IMR-90 (cell line): ENCODE results near the gene KRT86. TPM values are rescaled to one million over a fixed set of nuclear protein-coding genes. Genes with fewer than 3 reads are reported as not detected.

Source experiments
- ATAC-seq: fragments of 200-7000 bp; cut with Tn5 transposase; 2 replicates; pipeline ENCODE4 v1.9.1; 2020; ENCODE audit warnings: low read depth, mild to moderate bottlenecking, moderate library complexity
- BruUV-seq: library from RNA; stranded (reverse); fragments of 400-500 nt; replicated peaks from 2 replicates; lab custom pipeline; 2021; lab: Mats Ljungman, UMichigan
- CTCF ChIA-PET: fragments of 300-600 bp; formaldehyde crosslinking; extraction: SDS; loops from one replicate; lab custom pipeline; 2021; ENCODE audit warnings: antibody characterized with exemption; lab: Yijun Ruan, JAX
- POLR2A ChIA-PET: fragments of 300-600 bp; sonication (Branson Sonifier 250); formaldehyde crosslinking; loops from one replicate; lab custom pipeline; 2022; ENCODE audit warnings: antibody characterized with exemption; ENCODE audit not compliant: unreplicated experiment; lab: Charles Lee
- DNase-seq: peaks from one replicate; pipeline ENCODE4 v3.0.0; 2013
- H2AFZ ChIP-seq: replicated peaks from 2 replicates; pipeline ENCODE3; 2013; ENCODE audit warnings: low read length, mild to moderate bottlenecking; ENCODE audit not compliant: poor library complexity
- H2AK5ac ChIP-seq: 2 replicates; pipeline ENCODE4 v1.6.1; 2013; ENCODE audit warnings: low read depth, low read length, inconsistent platforms
- H2AK9ac ChIP-seq: replicated peaks from 2 replicates; pipeline ENCODE3; 2013; ENCODE audit warnings: mild to moderate bottlenecking, low read depth, low read length, moderate library complexity; ENCODE audit not compliant: poor library complexity
- H2BK120ac ChIP-seq: 2 replicates; pipeline ENCODE4 v1.6.1; 2013; ENCODE audit warnings: low read depth, low read length, inconsistent platforms
- H2BK15ac ChIP-seq: 3 replicates; pipeline ENCODE4 v1.6.1; 2013; ENCODE audit warnings: low read depth, low read length, inconsistent platforms
- H2BK20ac ChIP-seq: 2 replicates; pipeline ENCODE4 v1.6.1; 2013; ENCODE audit warnings: low read depth, mild to moderate bottlenecking, inconsistent platforms, low read length, moderate library complexity
- H2BK5ac ChIP-seq: 2 replicates; pipeline ENCODE4 v1.6.1; 2013; ENCODE audit warnings: mild to moderate bottlenecking, low read depth, low read length, inconsistent platforms; ENCODE audit not compliant: poor library complexity, severe bottlenecking
- H3K14ac ChIP-seq: replicated peaks from 2 replicates; pipeline ENCODE4 v1.6.1; 2013; ENCODE audit warnings: low read depth, low read length, inconsistent platforms
- H3K18ac ChIP-seq: 2 replicates; pipeline ENCODE4 v1.6.1; 2013; ENCODE audit warnings: low read depth, low read length, control low read depth
- H3K23ac ChIP-seq: 2 replicates; pipeline ENCODE4 v1.6.1; 2013; ENCODE audit warnings: low read depth, low read length, inconsistent platforms
- H3K27ac ChIP-seq: 2 replicates; pipeline ENCODE4 v1.5.1; 2013; ENCODE audit warnings: mild to moderate bottlenecking, control low read depth, low read length; ENCODE audit not compliant: insufficient read depth
- H3K27me3 ChIP-seq: 2 replicates; pipeline ENCODE4 v1.6.1; 2013; ENCODE audit warnings: low read length; ENCODE audit not compliant: control insufficient read depth, insufficient read depth
- H3K36me3 ChIP-seq: 2 replicates; pipeline ENCODE4 v1.6.1; 2013; ENCODE audit warnings: low read length, mixed read lengths; ENCODE audit not compliant: control insufficient read depth, insufficient read depth
- H3K4ac ChIP-seq: 2 replicates; pipeline ENCODE4 v1.6.1; 2013; ENCODE audit warnings: low read depth, low read length, inconsistent platforms
- H3K4me1 ChIP-seq: 2 replicates; pipeline ENCODE4 v1.6.1; 2013; ENCODE audit warnings: low read length, mixed read lengths; ENCODE audit not compliant: control insufficient read depth, insufficient read depth
- H3K4me2 ChIP-seq: 2 replicates; pipeline ENCODE4 v1.6.1; 2013; ENCODE audit warnings: low read depth, mild to moderate bottlenecking, control low read depth, low read length, moderate library complexity
- H3K4me3 ChIP-seq: 2 replicates; pipeline ENCODE4 v1.5.1; 2013; ENCODE audit warnings: low read depth, mild to moderate bottlenecking, control low read depth, low read length, moderate library complexity; ENCODE audit not compliant: insufficient read depth
- H3K56ac ChIP-seq: 2 replicates; pipeline ENCODE4 v1.6.1; 2013; ENCODE audit warnings: low read length, inconsistent platforms; ENCODE audit not compliant: insufficient read depth; ENCODE audit errors: extremely low read depth
- H3K79me1 ChIP-seq, 2 experiments: 2 replicates each; pipeline ENCODE4 v1.6.1; 2013; ENCODE audit warnings: low read length in 2 of 2, inconsistent platforms in 1 of 2, low read depth in 1 of 2
- H3K9ac ChIP-seq: 2 replicates; pipeline ENCODE4 v1.6.1; 2013; ENCODE audit warnings: low read depth, low read length, control low read depth
- H3K9me1 ChIP-seq: 2 replicates; pipeline ENCODE4 v1.6.1; 2013; ENCODE audit warnings: low read length, inconsistent platforms; ENCODE audit not compliant: insufficient read depth
- H3K9me3 ChIP-seq: 2 replicates; pipeline ENCODE4 v1.6.1; 2013; ENCODE audit warnings: low read length; ENCODE audit not compliant: control insufficient read depth, insufficient read depth
- H4K20me1 ChIP-seq: 2 replicates; pipeline ENCODE4 v1.6.1; 2013; ENCODE audit warnings: low read length, inconsistent platforms; ENCODE audit not compliant: insufficient read depth
- H4K5ac ChIP-seq: 2 replicates; pipeline ENCODE4 v1.6.1; 2013; ENCODE audit warnings: mild to moderate bottlenecking, low read depth, low read length, control low read depth
- H4K8ac ChIP-seq, 2 experiments: 2 replicates each; pipeline ENCODE4 v1.6.1; 2013; ENCODE audit warnings: low read depth in 2 of 2, low read length in 2 of 2, control low read depth in 1 of 2, inconsistent platforms in 1 of 2
- H4K91ac ChIP-seq: 2 replicates; pipeline ENCODE4 v1.6.1; 2013; ENCODE audit warnings: low read depth, low read length, inconsistent platforms; ENCODE audit not compliant: insufficient read depth
- BHLHE40 ChIP-seq: fragments of 150-350 bp; IDR thresholded peaks from 2 replicates; pipeline ENCODE4 v1.6.1; 2016; ENCODE audit warnings: mild to moderate bottlenecking, low read depth, low read length
- CEBPB ChIP-seq: IDR thresholded peaks from 2 replicates; pipeline ENCODE4 v1.6.1; 2012; ENCODE audit warnings: low read depth, low read length, improper control_type of control experiment
- CHD1 ChIP-seq: IDR thresholded peaks from 2 replicates; pipeline ENCODE4 v1.6.1; 2012; ENCODE audit warnings: low read depth, low read length, improper control_type of control experiment
- ELK1 ChIP-seq: fragments of 150-350 bp; IDR thresholded peaks from 2 replicates; pipeline ENCODE4 v1.6.1; 2016; ENCODE audit warnings: low read depth, mild to moderate bottlenecking, low read length, moderate library complexity, borderline replicate concordance
- FOS ChIP-seq: fragments of 150-350 bp; IDR thresholded peaks from 2 replicates; pipeline ENCODE4 v1.6.1; 2016; ENCODE audit warnings: low read depth, low read length
- MAFK ChIP-seq: IDR thresholded peaks from 2 replicates; pipeline ENCODE4 v1.6.1; 2012; ENCODE audit warnings: low read depth, low read length, improper control_type of control experiment
- MAZ ChIP-seq: IDR thresholded peaks from 2 replicates; pipeline ENCODE4 v1.6.1; 2012; ENCODE audit warnings: low read depth, mild to moderate bottlenecking, low read length, improper control_type of control experiment, moderate library complexity, borderline replicate concordance
- MXI1 ChIP-seq: IDR thresholded peaks from 2 replicates; pipeline ENCODE4 v1.6.1; 2012; ENCODE audit warnings: low read depth, mild to moderate bottlenecking, low read length, moderate library complexity, borderline replicate concordance
- NFE2L2 ChIP-seq: fragments of 150-350 bp; IDR thresholded peaks from 2 replicates; pipeline ENCODE4 v1.6.1; 2016; ENCODE audit warnings: low read depth, mild to moderate bottlenecking, low read length
- POLR2A ChIP-seq: IDR thresholded peaks from 2 replicates; pipeline ENCODE4 v1.6.1; 2012; ENCODE audit warnings: mild to moderate bottlenecking, low read depth, low read length
- RAD21 ChIP-seq: IDR thresholded peaks from 2 replicates; pipeline ENCODE4 v1.6.1; 2012; ENCODE audit warnings: low read length, improper control_type of control experiment
- RCOR1 ChIP-seq: IDR thresholded peaks from 2 replicates; pipeline ENCODE4 v1.6.1; 2012; ENCODE audit warnings: mild to moderate bottlenecking, low read length, improper control_type of control experiment; ENCODE audit not compliant: insufficient replicate concordance
- RFX5 ChIP-seq: IDR thresholded peaks from 2 replicates; pipeline ENCODE4 v1.8.0; 2012; ENCODE audit warnings: low read depth, mild to moderate bottlenecking, low read length, moderate library complexity
- SMC3 ChIP-seq: fragments of 150-350 bp; IDR thresholded peaks from 2 replicates; pipeline ENCODE4 v1.6.1; 2016; ENCODE audit warnings: low read depth, mild to moderate bottlenecking, antibody characterized with exemption, low read length, moderate library complexity
- USF2 ChIP-seq: fragments of 150-350 bp; IDR thresholded peaks from 2 replicates; pipeline ENCODE4 v1.6.1; 2017; ENCODE audit warnings: mild to moderate bottlenecking, antibody characterized with exemption, low read length, low read depth
- WGBS, 2 experiments: methylation state at CpG; one replicate each; pipeline versions ENCODE4 v1.1.5 to v1.1.7; 2013; ENCODE audit warnings: missing lambda C conversion rate in 2 of 2; ENCODE audit not compliant: insufficient read length in 1 of 2; ENCODE audit errors: extremely low coverage in 2 of 2; 5-methylcytosine and 5-hydroxymethylcytosine counted together
- dilution Hi-C: fragments of 300-500 bp; cut with HindIII; formaldehyde crosslinking; loops from one replicate; pipeline ENCODE4 v1.14.3; 2018; ENCODE audit warnings: low sequenced_read_pairs; ENCODE audit not compliant: unreplicated experiment
- in situ Hi-C: fragments of 300-500 bp; cut with MboI; formaldehyde crosslinking; loops from 3 replicates; pipeline ENCODE4 v1.14.3; 2019; ENCODE audit warnings: low sequenced_read_pairs, inconsistent platforms, mixed read lengths
- intact Hi-C: fragments of 100-400 bp; cut with micrococcal nuclease; formaldehyde crosslinking; loops from 2 replicates; pipeline ENCODE4 v1.10.0; 2022
- polyA plus RNA-seq, 3 experiments: library from polyadenylated mRNA; depleted of rRNA; stranded (reverse); fragments of >200 nt; gene quantifications; 2 replicates each; pipeline ENCODE4 v1.2.3, GENCODE V29; 2012; ENCODE audit warnings: low replicate concordance in 1 of 3
- total RNA-seq: library from RNA; depleted of rRNA; stranded (reverse); fragments of >200 nt; gene quantifications from 2 replicates; pipeline ENCODE4 v1.2.3, GENCODE V29; 2012

KRT86 gene
- total and polyA plus RNA-seq, 2 of the 4 experiments (the other 2 are of a cell fraction): not detected

- intact Hi-C loops: no loop called here
- Histone ChIP-seq H3K36me3 (no peaks in the 10 kb centered on the region), H3K27ac (no peak overlapping the region), H4K91ac (no peak overlapping the region), H2AK9ac (no peak overlapping the region), H3K14ac (no peak overlapping the region), H3K4ac (no peak overlapping the region), H3K9ac (no peak overlapping the region), H2BK120ac (no peak overlapping the region), H2BK20ac (no peak overlapping the region), H3K56ac (no peak overlapping the region), H2AFZ (no peak overlapping the region), H4K8ac (no peak overlapping the region), H2BK5ac (no peak overlapping the region), H4K20me1 (no peaks in the 10 kb centered on the region), H4K5ac (no peak overlapping the region), H3K9me3 (no peaks in the 10 kb centered on the region), H3K18ac (no peak overlapping the region), H2AK5ac (no peak overlapping the region), H2BK15ac (no peak overlapping the region), H3K9me1 (peaks cover 10% of the 10 kb centered on the region), H3K4me2 (no peak overlapping the region), H3K4me3 (no peak overlapping the region), H3K4me1 (peaks cover 14% of the 10 kb centered on the region), H3K79me1 (no peaks in the 10 kb centered on the region), H3K27me3 (peaks cover 33% of the 10 kb centered on the region), H3K23ac (no peak overlapping the region)
- POLR2A ChIA-PET: no interaction called here
- CTCF ChIA-PET: no interaction called here
- no TSS peak for BruUV-seq
- in situ Hi-C loops: no loop called here
- dilution Hi-C loops: no loop called here
- no peak for DNase-seq
- no peak for ATAC-seq
- WGBS, 2 experiments: 100% methylated on average over 1 of the region's 4 CpGs; no CpG with 5 or more reads in 1 of the 2 experiments
- TF ChIP-seq RFX5 (no peak), FOS (no peak), RAD21 (no peak), MAFK (no peak), RCOR1 (no peak), CHD1 (no peak), MAZ (no peak), POLR2A (no peak), BHLHE40 (no peak), MXI1 (no peak), USF2 (no peak), CEBPB (no peak), SMC3 (no peak), ELK1 (no peak), NFE2L2 (no peak)
Observed at GRCh38 chr12:52257074-52257551, 17.3 kb upstream of the KRT86 start.
